Activated naive CD4-positive, alpha-beta T cell treated with anti-CD3 and anti-CD28 coated beads for 36 hours (primary cell): Measurements from ENCODE around the gene ELMO2. TPM values are rescaled to one million over a fixed set of nuclear protein-coding genes. Genes with fewer than 3 reads are reported as not detected.

Experiments used
- CTCF ChIA-PET: fragments of 350-600 bp; sonication (Branson Sonifier 250); formaldehyde crosslinking; loops from one replicate; lab custom pipeline; 2021; ENCODE audit warnings: antibody characterized with exemption; lab: Charles Lee
- DNase-seq: peaks from one replicate; pipeline ENCODE4 v3.0.0-alpha.2; 2020
- H3K27ac Mint-ChIP-seq: one replicate; pipeline ENCODE4 v1.8.0; 2021; ENCODE audit warnings: mild to moderate bottlenecking, mixed read lengths
- H3K27me3 Mint-ChIP-seq: one replicate; pipeline ENCODE4 v1.8.0; 2021; ENCODE audit warnings: low read depth, mixed read lengths
- H3K36me3 Mint-ChIP-seq: one replicate; pipeline ENCODE4 v1.8.0; 2021; ENCODE audit warnings: low read depth, mixed read lengths
- H3K4me1 Mint-ChIP-seq: one replicate; pipeline ENCODE4 v1.8.0; 2021; ENCODE audit warnings: low read depth, mixed read lengths
- H3K4me3 Mint-ChIP-seq: one replicate; pipeline ENCODE4 v1.8.0; 2021; ENCODE audit warnings: mild to moderate bottlenecking, moderate library complexity, mixed read lengths
- H3K9me3 Mint-ChIP-seq: one replicate; pipeline ENCODE4 v1.8.0; 2021; ENCODE audit warnings: mixed read lengths
- intact Hi-C: fragments of 100-400 bp; cut with micrococcal nuclease; formaldehyde crosslinking; loops from one replicate; pipeline ENCODE4 v1.15.1; 2023
- total RNA-seq, 2 experiments: library from RNA; stranded (reverse); gene quantifications; one replicate each; pipeline ENCODE4 v1.2.3, GENCODE V29; 2021

ELMO2 gene
- 10 to 100 TPM; 76.8 to 81.0 TPM for total RNA-seq

GRCh38 chr20:46406200-46406985 is at the start of gene ELMO2:
TSS of gene ELMO2 (minus strand) at chr20:46406615. CDS start at chr20:46394482, 12,133 bp downstream.
- Mint-ChIP-seq H3K27me3 (no peaks in the 10 kb centered on the region), H3K27ac (peak within 1 kb of the TSS; percentile 88), H3K4me1 (peaks cover 55% of the 10 kb centered on the region), H3K36me3 (peaks cover 1% of the 10 kb centered on the region), H3K9me3 (no peaks in the 10 kb centered on the region), H3K4me3 (peak within 1 kb of the TSS; percentile 88)
- DNase-seq = peak; percentile 98
- intact Hi-C loops = loop anchor here (1.0 kb wide), 5 partner anchors 42 to 472 kb away; partner anchors contain the start of genes NCOA5, PCIF1 and TP53RK
- CTCF ChIA-PET = interaction anchor here (0.6 to 2.3 kb wide), 9 partner anchors 20 to 473 kb away, joined by 3 to 16 read pairs (median 3); partner anchors contain the start of gene TP53RK

- peaks cover 8% of the 10 kb centered on the region for H3K4me1 Mint-ChIP-seq
- peaks cover 18% of the 10 kb centered on the region for H3K9me3 Mint-ChIP-seq
- CTCF ChIA-PET = no interaction called here
- intact Hi-C loops = no loop called here
- no peak overlapping the region for H3K4me3 Mint-ChIP-seq
- no peak overlapping the region for H3K27ac Mint-ChIP-seq
- H3K27me3 Mint-ChIP-seq = peaks cover 32% of the 10 kb centered on the region
- DNase-seq = no peak
- peaks cover 7% of the 10 kb centered on the region for H3K36me3 Mint-ChIP-seq
Observed at GRCh38 chr20:46455729-46456128, 49.3 kb upstream of the ELMO2 start.

DNA sequence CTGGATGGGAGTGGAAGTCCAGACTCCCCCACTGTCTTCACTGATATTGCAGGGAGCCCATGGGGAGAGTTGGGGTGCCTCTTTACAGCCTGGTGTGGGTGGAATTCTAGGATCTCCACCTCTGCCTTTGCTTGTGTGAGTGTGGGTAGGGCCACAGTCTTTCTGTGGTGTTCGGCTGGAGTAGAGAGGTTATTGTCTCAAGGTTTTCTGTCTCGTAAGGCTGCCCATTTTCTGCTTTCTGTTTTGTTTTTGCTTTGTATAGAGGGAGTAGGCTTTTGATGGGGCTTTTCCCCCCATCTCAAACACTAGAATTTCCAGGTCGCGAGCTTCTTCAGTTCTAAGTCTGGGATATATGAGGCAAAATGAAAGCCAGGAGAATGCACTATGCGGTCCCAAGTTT is 40.4 kb upstream of the ELMO2 start:
- no peaks in the 10 kb centered on the region for H3K4me1 Mint-ChIP-seq
- peaks cover 10% of the 10 kb centered on the region for H3K27me3 Mint-ChIP-seq
- H3K4me3 Mint-ChIP-seq = no peak overlapping the region
- H3K9me3 Mint-ChIP-seq = peaks cover 7% of the 10 kb centered on the region
- no peaks in the 10 kb centered on the region for H3K36me3 Mint-ChIP-seq
- no peak overlapping the region for H3K27ac Mint-ChIP-seq
- intact Hi-C loops = no loop called here
- no peak for DNase-seq
- CTCF ChIA-PET = no interaction called here

DNA sequence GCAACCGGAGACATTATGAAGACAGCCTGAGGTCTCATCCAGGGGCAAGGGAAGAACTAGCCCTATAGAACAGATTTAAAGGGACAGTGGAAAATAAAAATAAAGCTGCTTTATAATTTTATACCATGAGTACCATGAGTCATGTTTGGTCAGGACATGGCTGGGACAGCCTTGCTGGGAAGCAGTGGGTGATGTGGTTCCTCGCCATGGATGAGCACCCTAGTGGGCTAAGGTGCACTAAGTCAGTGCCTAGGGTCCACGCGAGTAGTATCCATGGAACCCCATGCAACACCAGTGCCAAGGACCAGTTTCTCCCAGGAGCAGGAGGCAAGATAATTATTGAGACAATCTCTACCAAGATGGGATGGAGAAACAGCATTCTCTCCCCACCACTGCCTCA is 33.4 kb upstream of the ELMO2 start:
- CTCF ChIA-PET = no interaction called here
- intact Hi-C loops = no loop called here
- Mint-ChIP-seq H3K4me3 (no peak overlapping the region), H3K36me3 (no peaks in the 10 kb centered on the region), H3K27me3 (peaks cover 5% of the 10 kb centered on the region), H3K4me1 (no peaks in the 10 kb centered on the region), H3K9me3 (peaks cover 5% of the 10 kb centered on the region), H3K27ac (no peak overlapping the region)
- no peak for DNase-seq

GRCh38 chr20:46438156-46438750 is 31.8 kb upstream of the ELMO2 start:
- H3K27ac Mint-ChIP-seq = no peak overlapping the region
- CTCF ChIA-PET = interaction anchor here (0.9 to 1.8 kb wide), 7 partner anchors 10 to 241 kb away, joined by 3 to 5 read pairs (median 4); no protein-coding TSS in a partner anchor
- H3K9me3 Mint-ChIP-seq = no peaks in the 10 kb centered on the region
- peak; percentile 21 for DNase-seq
- H3K36me3 Mint-ChIP-seq = no peaks in the 10 kb centered on the region
- peaks cover 6% of the 10 kb centered on the region for H3K27me3 Mint-ChIP-seq
- intact Hi-C loops = loop anchor here (1.0 kb wide), 1 partner anchor 131 kb away; no protein-coding TSS in a partner anchor
- no peaks in the 10 kb centered on the region for H3K4me1 Mint-ChIP-seq
- no peak overlapping the region for H3K4me3 Mint-ChIP-seq

DNA sequence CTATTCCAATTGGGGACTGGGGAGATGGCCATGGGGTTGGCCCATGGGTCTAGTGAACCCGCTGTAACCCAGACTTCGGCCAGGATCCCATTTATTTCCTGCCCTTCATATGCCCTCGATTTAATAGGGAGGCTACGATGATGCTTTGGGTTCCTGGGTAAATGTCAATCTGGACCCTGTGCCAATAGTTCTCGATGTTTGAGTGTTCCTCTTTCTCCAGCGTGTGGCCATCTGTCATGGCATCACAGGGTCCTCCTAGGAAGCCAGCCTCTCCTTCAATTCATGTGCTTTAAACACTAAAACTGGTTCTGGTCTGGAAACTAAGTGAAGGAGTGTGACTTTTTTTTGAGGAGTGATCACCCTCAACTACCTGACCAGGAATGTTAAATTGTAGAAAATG is 28.7 kb upstream of the ELMO2 start:
- CTCF ChIA-PET = no interaction called here
- intact Hi-C loops = no loop called here
- H3K27me3 Mint-ChIP-seq = peaks cover 12% of the 10 kb centered on the region
- H3K36me3 Mint-ChIP-seq = no peaks in the 10 kb centered on the region
- H3K4me3 Mint-ChIP-seq = no peak overlapping the region
- H3K9me3 Mint-ChIP-seq = no peaks in the 10 kb centered on the region
- H3K27ac Mint-ChIP-seq = no peak overlapping the region
- DNase-seq = no peak
- no peaks in the 10 kb centered on the region for H3K4me1 Mint-ChIP-seq

DNA sequence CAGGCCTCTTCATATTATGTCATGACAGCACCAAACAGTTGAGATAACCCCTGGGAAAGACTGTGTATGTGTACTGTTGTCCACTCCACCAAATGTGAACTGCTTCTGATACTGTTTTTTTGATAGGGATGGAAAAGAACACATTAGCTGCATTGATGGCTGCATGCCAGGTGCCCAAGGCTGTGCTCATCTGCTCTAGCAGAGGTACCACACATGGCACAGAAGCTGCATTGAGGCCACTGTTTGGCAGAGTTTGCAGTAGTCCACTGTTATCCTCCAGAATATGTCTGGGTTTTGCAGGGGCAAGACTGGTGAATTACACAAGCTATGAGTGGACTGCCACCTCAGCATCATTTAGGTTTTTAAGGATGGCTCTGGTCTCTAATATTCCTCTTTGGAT is 28.2 kb upstream of the ELMO2 start:
- H3K27ac Mint-ChIP-seq = no peak overlapping the region
- no peak overlapping the region for H3K4me3 Mint-ChIP-seq
- intact Hi-C loops = no loop called here
- CTCF ChIA-PET = no interaction called here
- no peaks in the 10 kb centered on the region for H3K4me1 Mint-ChIP-seq
- H3K27me3 Mint-ChIP-seq = peaks cover 15% of the 10 kb centered on the region
- no peaks in the 10 kb centered on the region for H3K36me3 Mint-ChIP-seq
- no peak for DNase-seq
- H3K9me3 Mint-ChIP-seq = no peaks in the 10 kb centered on the region

- intact Hi-C loops = no loop called here
- Mint-ChIP-seq H3K27me3 (peaks cover 21% of the 10 kb centered on the region), H3K9me3 (no peaks in the 10 kb centered on the region), H3K36me3 (no peaks in the 10 kb centered on the region), H3K27ac (no peak overlapping the region), H3K4me3 (no peak overlapping the region), H3K4me1 (no peaks in the 10 kb centered on the region)
- CTCF ChIA-PET = interaction anchor here (0.8 to 1.3 kb wide), 2 partner anchors 10 to 1052 kb away, joined by 3 read pairs; no protein-coding TSS in a partner anchor
- no peak for DNase-seq
Observed at GRCh38 chr20:46433051-46433450, 26.6 kb upstream of the ELMO2 start.

DNA sequence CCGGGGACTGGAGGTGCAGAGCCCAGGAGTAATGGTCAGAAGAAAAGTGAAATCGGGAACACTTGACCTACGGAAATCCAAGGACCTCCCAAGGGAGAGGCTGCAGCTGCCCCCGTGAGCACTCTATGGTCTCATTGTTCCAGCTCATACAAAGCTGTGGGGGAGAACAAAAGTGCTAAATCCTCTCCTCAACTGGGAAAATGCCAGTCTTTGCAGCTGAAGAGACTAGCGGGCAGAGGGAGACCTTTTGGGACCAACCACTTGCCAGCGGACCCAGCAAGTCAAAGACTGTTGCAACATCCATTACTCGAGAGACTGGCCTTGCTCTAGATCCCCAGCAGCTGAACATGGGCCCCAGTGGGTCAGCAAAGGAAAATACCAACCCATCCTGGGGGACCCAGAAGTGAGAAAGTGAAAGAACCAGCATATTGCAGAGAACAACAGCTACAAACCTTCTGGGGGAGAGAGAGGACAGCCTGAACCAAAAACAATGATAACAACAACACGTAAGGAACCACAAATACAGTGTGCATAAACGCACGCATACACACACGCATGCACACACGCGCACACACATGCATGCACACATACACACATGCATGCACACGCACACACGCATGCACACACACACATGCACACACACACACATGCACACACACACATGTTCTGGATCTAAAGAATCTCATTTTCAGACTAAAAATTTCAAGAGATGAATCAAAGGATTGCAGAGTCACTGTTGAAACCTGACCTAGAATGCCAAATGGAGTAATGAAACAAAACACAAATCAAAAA is 24.7 kb upstream of the ELMO2 start:
- DNase-seq = no peak
- H3K36me3 Mint-ChIP-seq = no peaks in the 10 kb centered on the region
- CTCF ChIA-PET = no interaction called here
- no peaks in the 10 kb centered on the region for H3K9me3 Mint-ChIP-seq
- intact Hi-C loops = no loop called here
- H3K4me1 Mint-ChIP-seq = no peaks in the 10 kb centered on the region
- H3K4me3 Mint-ChIP-seq = no peak overlapping the region
- H3K27me3 Mint-ChIP-seq = peaks cover 29% of the 10 kb centered on the region
- no peak overlapping the region for H3K27ac Mint-ChIP-seq

DNA sequence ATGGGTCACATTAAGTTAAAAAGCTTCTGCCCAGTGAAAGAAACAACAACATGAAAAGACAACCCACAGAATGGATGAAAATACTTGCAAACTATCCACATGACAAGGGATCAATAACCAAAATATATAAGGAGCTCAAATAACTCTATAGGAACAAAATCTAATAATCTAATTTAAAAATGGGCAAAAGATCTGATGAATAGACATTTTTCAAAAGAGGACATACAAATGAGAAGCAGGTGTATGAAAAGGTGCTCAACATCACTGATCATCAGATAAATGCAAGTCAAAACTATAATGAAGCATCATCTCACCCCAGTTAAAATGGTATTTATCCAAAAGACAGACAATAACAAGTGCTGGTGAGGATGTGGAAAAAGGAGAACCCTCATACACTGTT is 21.0 kb upstream of the ELMO2 start:
- H3K36me3 Mint-ChIP-seq = no peaks in the 10 kb centered on the region
- H3K4me3 Mint-ChIP-seq = no peak overlapping the region
- no peaks in the 10 kb centered on the region for H3K4me1 Mint-ChIP-seq
- CTCF ChIA-PET = interaction anchor here (1.2 kb wide), 1 partner anchor 295 kb away, joined by 3 read pairs; no protein-coding TSS in a partner anchor
- H3K9me3 Mint-ChIP-seq = no peaks in the 10 kb centered on the region
- no peak overlapping the region for H3K27ac Mint-ChIP-seq
- DNase-seq = no peak
- intact Hi-C loops = no loop called here
- peaks cover 20% of the 10 kb centered on the region for H3K27me3 Mint-ChIP-seq

DNA sequence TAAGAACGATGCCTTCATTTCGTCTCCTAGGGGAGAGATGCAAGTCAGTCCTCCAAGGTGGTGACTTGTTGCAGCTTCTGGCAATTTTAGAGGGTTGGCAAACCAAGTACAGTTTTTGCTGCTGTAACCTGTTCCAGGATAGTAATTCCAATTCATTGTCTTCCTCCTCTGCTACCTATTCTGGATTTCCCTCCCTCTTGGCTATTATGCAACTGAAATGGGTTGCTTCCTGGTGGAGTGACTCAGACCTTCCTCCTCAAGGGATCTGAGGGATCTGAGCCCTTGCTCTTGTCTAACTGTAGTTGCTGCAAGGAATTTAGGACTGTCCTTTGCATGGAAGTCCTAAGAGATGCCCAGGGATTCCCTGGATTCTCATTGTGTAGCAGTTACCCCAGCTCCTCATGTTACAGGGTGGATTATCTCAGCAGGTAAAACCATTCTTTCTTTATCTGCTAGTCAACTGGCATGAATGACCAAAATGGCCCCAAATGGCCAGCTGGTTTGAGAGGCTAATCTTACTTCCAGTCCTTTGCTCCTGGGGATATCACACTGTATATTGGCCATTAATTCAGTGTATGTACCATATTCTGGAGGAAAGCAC is 17.6 kb upstream of the ELMO2 start:
- intact Hi-C loops = no loop called here
- CTCF ChIA-PET = interaction anchor here (0.6 to 2.1 kb wide), 2 partner anchors 12 to 435 kb away, joined by 5 to 7 read pairs; no protein-coding TSS in a partner anchor
- Mint-ChIP-seq H3K4me1 (no peaks in the 10 kb centered on the region), H3K36me3 (no peaks in the 10 kb centered on the region), H3K27me3 (peaks cover 17% of the 10 kb centered on the region), H3K27ac (no peak overlapping the region), H3K9me3 (no peaks in the 10 kb centered on the region), H3K4me3 (no peak overlapping the region)
- DNase-seq = no peak

- no peak overlapping the region for H3K4me3 Mint-ChIP-seq
- no peaks in the 10 kb centered on the region for H3K9me3 Mint-ChIP-seq
- intact Hi-C loops = no loop called here
- CTCF ChIA-PET = interaction anchor here (1.5 to 2.1 kb wide), 2 partner anchors 10 to 12 kb away, joined by 3 to 7 read pairs; no protein-coding TSS in a partner anchor
- H3K4me1 Mint-ChIP-seq = no peaks in the 10 kb centered on the region
- H3K27me3 Mint-ChIP-seq = peaks cover 16% of the 10 kb centered on the region
- DNase-seq = no peak
- no peaks in the 10 kb centered on the region for H3K36me3 Mint-ChIP-seq
- no peak overlapping the region for H3K27ac Mint-ChIP-seq
Observed at GRCh38 chr20:46423342-46423741, 16.9 kb upstream of the ELMO2 start.
